Heart left ventricle (tissue), 13 donors: ENCODE measurements around the gene CMTR2.

Experiments
- POLR2A ChIP-seq, 2 donors: fragments of 450-650 bp; IDR thresholded peaks; one replicate each; pipeline ENCODE4 v1.6.1; 2017; ENCODE audit warnings: antibody characterized with exemption in 2 of 2, mild to moderate bottlenecking in 2 of 2, moderate library complexity in 2 of 2
- TF ChIP-seq, protein P1 (sequence below), 12 donors: fragments of 200-600 bp; sonication (generic) in 4 of 12; IDR thresholded peaks; one replicate each; pipeline versions ENCODE4 v1.5.0 to v1.8.0; 2018 to 2022; ENCODE audit warnings: antibody characterized with exemption in 12 of 12, mild to moderate bottlenecking in 5 of 12
- donor health status: ischemic (EF 13 %, LVEDD 7.1; RV severe dilation, severe dysfunction).
- donor health status: DM: no; HTN: yes; CAD: no.
- donor health status: DM: no; HTN: no; CAD: no.
- donor health status: ischemic (EF 25% LVEDD 6.9; RV normal size, moderate dysfunction).
- donor health status: ischemic (EF 25% LVEDD 5.7; RV mildly dilated, moderate dysfunction).
- donor health status: ischemic (EF 35%, LVEDD 5.7; RV mildly dilated, moderate dysfunction).
- donor health status: nonischemic (EF 11% LVEDD 7.7; RV severe dilation, severe dysfunction).
- donor health status: DM: yes; HTN: yes; CAD: no.
- donor health status: PGD.
- donor health status: ischemic (EF 29% LVEDD 5.4; RV normal size, mild dysfunction).
- donor health status: nonischemic (EF 23%, LVEDD 6.1; RV moderate dilation, normal function).

DNA sequence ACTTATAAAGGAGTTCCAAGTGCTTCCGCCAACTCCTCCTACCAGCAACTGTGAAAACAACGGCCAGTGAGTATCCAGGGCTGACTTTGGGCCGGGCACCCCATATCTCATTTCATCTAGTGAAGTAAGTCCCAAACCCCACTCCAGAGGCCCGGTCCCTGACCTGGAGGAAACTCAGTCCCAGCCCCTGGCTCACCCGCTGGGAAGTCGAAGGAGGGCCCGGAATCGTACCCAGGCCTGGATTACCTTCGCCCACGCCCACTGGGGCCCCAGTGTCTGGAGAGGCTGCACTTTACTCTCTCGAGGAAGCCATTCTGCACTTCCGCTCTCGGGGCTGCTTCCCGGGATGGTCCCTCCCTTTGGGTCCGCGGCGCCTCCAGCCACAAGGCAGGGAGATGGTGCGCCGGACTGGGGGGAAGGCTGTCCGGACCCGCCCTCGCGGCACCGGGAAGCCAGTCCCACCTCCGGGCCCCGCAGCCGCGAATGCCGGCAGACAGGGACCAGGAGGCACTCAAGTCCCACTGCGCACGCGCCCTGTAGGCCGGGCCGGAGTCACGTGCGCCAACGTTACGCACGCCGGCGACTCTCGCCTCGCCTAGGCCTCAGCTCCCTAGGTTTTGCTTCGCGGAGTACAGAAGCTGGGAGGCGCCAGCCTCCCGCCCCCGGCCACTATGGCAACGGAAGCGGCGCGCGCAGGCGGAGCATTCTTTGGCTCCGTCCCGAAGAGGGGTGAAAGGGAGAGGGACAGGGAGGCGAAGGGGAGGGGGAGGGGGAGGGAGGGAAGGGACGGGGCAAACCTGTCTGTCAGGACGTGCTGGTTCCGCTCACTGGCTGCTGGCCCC is at the start of gene CMTR2:
- TF ChIP-seq, protein P1, sequence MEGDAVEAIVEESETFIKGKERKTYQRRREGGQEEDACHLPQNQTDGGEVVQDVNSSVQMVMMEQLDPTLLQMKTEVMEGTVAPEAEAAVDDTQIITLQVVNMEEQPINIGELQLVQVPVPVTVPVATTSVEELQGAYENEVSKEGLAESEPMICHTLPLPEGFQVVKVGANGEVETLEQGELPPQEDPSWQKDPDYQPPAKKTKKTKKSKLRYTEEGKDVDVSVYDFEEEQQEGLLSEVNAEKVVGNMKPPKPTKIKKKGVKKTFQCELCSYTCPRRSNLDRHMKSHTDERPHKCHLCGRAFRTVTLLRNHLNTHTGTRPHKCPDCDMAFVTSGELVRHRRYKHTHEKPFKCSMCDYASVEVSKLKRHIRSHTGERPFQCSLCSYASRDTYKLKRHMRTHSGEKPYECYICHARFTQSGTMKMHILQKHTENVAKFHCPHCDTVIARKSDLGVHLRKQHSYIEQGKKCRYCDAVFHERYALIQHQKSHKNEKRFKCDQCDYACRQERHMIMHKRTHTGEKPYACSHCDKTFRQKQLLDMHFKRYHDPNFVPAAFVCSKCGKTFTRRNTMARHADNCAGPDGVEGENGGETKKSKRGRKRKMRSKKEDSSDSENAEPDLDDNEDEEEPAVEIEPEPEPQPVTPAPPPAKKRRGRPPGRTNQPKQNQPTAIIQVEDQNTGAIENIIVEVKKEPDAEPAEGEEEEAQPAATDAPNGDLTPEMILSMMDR (IDR thresholded peaks at IDR 0.05) = peak in 3 of 12 donors; percentile 22 to 35 (median 28)
- peak in 1 of 2 donors; percentile 86 for TF ChIP-seq POLR2A (IDR thresholded peaks at IDR 0.05)
